ENCODE data around the gene PARD3B. TPM values are rescaled to one million over a fixed set of nuclear protein-coding genes. Genes with fewer than 3 reads are reported as not detected.

Gene PARD3B
- total RNA-seq, 1 experiment from 2014 or later, result 7.6 TPM

- no peak for TF ChIP-seq EZH2 (IDR thresholded peaks at IDR 0.05; ENCODE audit: borderline replicate concordance, low read depth, low read length, poor library complexity, severe bottlenecking)
- TF ChIP-seq, protein P1, sequence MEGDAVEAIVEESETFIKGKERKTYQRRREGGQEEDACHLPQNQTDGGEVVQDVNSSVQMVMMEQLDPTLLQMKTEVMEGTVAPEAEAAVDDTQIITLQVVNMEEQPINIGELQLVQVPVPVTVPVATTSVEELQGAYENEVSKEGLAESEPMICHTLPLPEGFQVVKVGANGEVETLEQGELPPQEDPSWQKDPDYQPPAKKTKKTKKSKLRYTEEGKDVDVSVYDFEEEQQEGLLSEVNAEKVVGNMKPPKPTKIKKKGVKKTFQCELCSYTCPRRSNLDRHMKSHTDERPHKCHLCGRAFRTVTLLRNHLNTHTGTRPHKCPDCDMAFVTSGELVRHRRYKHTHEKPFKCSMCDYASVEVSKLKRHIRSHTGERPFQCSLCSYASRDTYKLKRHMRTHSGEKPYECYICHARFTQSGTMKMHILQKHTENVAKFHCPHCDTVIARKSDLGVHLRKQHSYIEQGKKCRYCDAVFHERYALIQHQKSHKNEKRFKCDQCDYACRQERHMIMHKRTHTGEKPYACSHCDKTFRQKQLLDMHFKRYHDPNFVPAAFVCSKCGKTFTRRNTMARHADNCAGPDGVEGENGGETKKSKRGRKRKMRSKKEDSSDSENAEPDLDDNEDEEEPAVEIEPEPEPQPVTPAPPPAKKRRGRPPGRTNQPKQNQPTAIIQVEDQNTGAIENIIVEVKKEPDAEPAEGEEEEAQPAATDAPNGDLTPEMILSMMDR (conservative IDR thresholded peaks at IDR 0.05; ENCODE audit: low read depth, low read length), result no peak
- DNase-seq (ENCODE audit: low spot score), result no peak
- ChIA-PET POLR2A (ENCODE audit: low non-redundant PET) (no interaction called here), CTCF (no interaction called here)
- BruUV-seq (replicated peaks), result no TSS peak
- Histone ChIP-seq H3K27ac (ENCODE audit: low read depth, low read length, poor library complexity, severe bottlenecking) (no peak overlapping the region), H3K4me3 (ENCODE audit: low read depth, low read length, poor library complexity, severe bottlenecking) (no peak overlapping the region), H3K4me1 (ENCODE audit: insufficient read depth, low read length, poor library complexity, severe bottlenecking) (no peaks in the 10 kb centered on the region), H3K9me3 (ENCODE audit: low read depth, low read length, poor library complexity, severe bottlenecking) (no peaks in the 10 kb centered on the region), H3K27me3 (replicated peaks; ENCODE audit: insufficient read depth, low read depth, low read length, poor library complexity) (no peaks in the 10 kb centered on the region), H3K36me3 (ENCODE audit: insufficient read depth, low read length, poor library complexity, severe bottlenecking) (no peaks in the 10 kb centered on the region)
- intact Hi-C loops (cut with micrococcal nuclease; ENCODE audit: unreplicated experiment), result no loop called here
Observed at GRCh38 chr2:204779771-204780170, 234.5 kb downstream of the PARD3B start.

- Histone ChIP-seq H3K4me3 (ENCODE audit: low read depth, low read length, poor library complexity, severe bottlenecking) (no peak overlapping the region), H3K27ac (ENCODE audit: low read depth, low read length, poor library complexity, severe bottlenecking) (no peak overlapping the region), H3K27me3 (replicated peaks; ENCODE audit: insufficient read depth, low read depth, low read length, poor library complexity) (no peaks in the 10 kb centered on the region), H3K4me1 (ENCODE audit: insufficient read depth, low read length, poor library complexity, severe bottlenecking) (no peaks in the 10 kb centered on the region), H3K9me3 (ENCODE audit: low read depth, low read length, poor library complexity, severe bottlenecking) (no peaks in the 10 kb centered on the region), H3K36me3 (ENCODE audit: insufficient read depth, low read length, poor library complexity, severe bottlenecking) (no peaks in the 10 kb centered on the region)
- intact Hi-C loops (cut with micrococcal nuclease; ENCODE audit: unreplicated experiment), result no loop called here
- TF ChIP-seq, protein P1 (conservative IDR thresholded peaks at IDR 0.05; ENCODE audit: low read depth, low read length), result no peak
- no peak for TF ChIP-seq EZH2 (IDR thresholded peaks at IDR 0.05; ENCODE audit: borderline replicate concordance, low read depth, low read length, poor library complexity, severe bottlenecking)
- no peak for DNase-seq (ENCODE audit: low spot score)
- no TSS peak for BruUV-seq (replicated peaks)
- POLR2A ChIA-PET (ENCODE audit: low non-redundant PET), result no interaction called here
- CTCF ChIA-PET, result interaction anchor here (0.8 kb wide), 1 partner anchor 636 kb away, joined by 3 read pairs; no protein-coding TSS in a partner anchor
Observed at GRCh38 chr2:204781941-204782340, 236.7 kb downstream of the PARD3B start.

DNA sequence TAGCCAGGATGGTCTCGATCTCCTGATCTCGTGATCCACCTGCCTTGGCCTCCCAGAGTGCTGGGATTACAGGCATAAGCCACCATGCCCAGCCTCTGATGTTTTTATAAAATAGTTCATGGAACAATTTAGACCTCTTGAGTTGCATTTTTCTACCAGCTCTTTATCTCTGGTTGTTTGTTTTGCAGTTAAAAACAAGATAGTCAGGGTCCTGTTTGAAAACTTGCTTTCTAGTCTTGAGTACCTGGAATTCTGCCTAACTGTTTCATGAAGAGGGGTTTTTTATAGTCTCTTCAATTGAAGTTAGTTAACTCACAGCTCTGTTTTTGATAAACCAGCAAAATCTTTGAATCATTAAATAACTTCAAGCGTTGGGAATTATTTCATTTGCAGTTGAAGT lies 244.8 kb downstream of the PARD3B start:
- ChIA-PET POLR2A (ENCODE audit: low non-redundant PET) (no interaction called here), CTCF (no interaction called here)
- intact Hi-C loops (cut with micrococcal nuclease; ENCODE audit: unreplicated experiment), result no loop called here
- H3K9me3 ChIP-seq (ENCODE audit: low read depth, low read length, poor library complexity, severe bottlenecking), result no peaks in the 10 kb centered on the region
- no peak overlapping the region for H3K4me3 ChIP-seq (ENCODE audit: low read depth, low read length, poor library complexity, severe bottlenecking)
- no peak overlapping the region for H3K27ac ChIP-seq (ENCODE audit: low read depth, low read length, poor library complexity, severe bottlenecking)
- H3K4me1 ChIP-seq (ENCODE audit: insufficient read depth, low read length, poor library complexity, severe bottlenecking), result no peaks in the 10 kb centered on the region
- no TSS peak for BruUV-seq (replicated peaks)
- no peaks in the 10 kb centered on the region for H3K27me3 ChIP-seq (replicated peaks; ENCODE audit: insufficient read depth, low read depth, low read length, poor library complexity)
- no peak for DNase-seq (ENCODE audit: low spot score)
- H3K36me3 ChIP-seq (ENCODE audit: insufficient read depth, low read length, poor library complexity, severe bottlenecking), result no peaks in the 10 kb centered on the region
- TF ChIP-seq EZH2 (IDR thresholded peaks at IDR 0.05; ENCODE audit: borderline replicate concordance, low read depth, low read length, poor library complexity, severe bottlenecking), result no peak
- TF ChIP-seq, protein P1 (conservative IDR thresholded peaks at IDR 0.05; ENCODE audit: low read depth, low read length), result no peak

All from A673 (cell line).